ENCODE results near the gene LRTM2.

Gene LRTM2

GRCh38 chr12:1845427-1845826 lies 25.1 kb downstream of the LRTM2 start:
- no peak overlapping the region for H3K4me3 ChIP-seq (ENCODE audit: low read depth, low read length)
- no peak for DNase-seq (ENCODE audit: low read depth)
- no peak for TF ChIP-seq CTCF (conservative IDR thresholded peaks at IDR 0.05; ENCODE audit: low read depth, low read length)

GRCh38 chr12:1845886-1846285 lies 25.5 kb downstream of the LRTM2 start:
- H3K4me3 ChIP-seq (ENCODE audit: low read depth, low read length), result no peak overlapping the region
- DNase-seq (ENCODE audit: low read depth), result no peak
- TF ChIP-seq CTCF (conservative IDR thresholded peaks at IDR 0.05; ENCODE audit: low read depth, low read length), result no peak

GRCh38 chr12:1846421-1847405 lies 26.3 kb downstream of the LRTM2 start:
- DNase-seq (ENCODE audit: low read depth), result no peak
- no peak overlapping the region for H3K4me3 ChIP-seq (ENCODE audit: low read depth, low read length)
- no peak for TF ChIP-seq CTCF (conservative IDR thresholded peaks at IDR 0.05; ENCODE audit: low read depth, low read length)

- no peak for DNase-seq (ENCODE audit: low read depth)
- H3K4me3 ChIP-seq (ENCODE audit: low read depth, low read length), result no peak overlapping the region
- TF ChIP-seq CTCF (conservative IDR thresholded peaks at IDR 0.05; ENCODE audit: low read depth, low read length), result no peak
Measured at GRCh38 chr12:1847411-1847810, 27.0 kb downstream of the LRTM2 start.

- no peak overlapping the region for H3K4me3 ChIP-seq (ENCODE audit: low read depth, low read length)
- no peak for TF ChIP-seq CTCF (conservative IDR thresholded peaks at IDR 0.05; ENCODE audit: low read depth, low read length)
- DNase-seq (ENCODE audit: low read depth), result no peak
Measured at GRCh38 chr12:1848146-1848545, 27.8 kb downstream of the LRTM2 start.

- DNase-seq (ENCODE audit: low read depth), result no peak
- no peak for TF ChIP-seq CTCF (conservative IDR thresholded peaks at IDR 0.05; ENCODE audit: low read depth, low read length)
- no peak overlapping the region for H3K4me3 ChIP-seq (ENCODE audit: low read depth, low read length)
Measured at GRCh38 chr12:1848745-1849144, 28.4 kb downstream of the LRTM2 start.
